Stimulated activated CD8-positive, alpha-beta memory T cell treated with anti-CD3 and anti-CD28 coated beads, Interleukin-4, amount 100 ng/mL, for 1 hour (primary cell): ENCODE results near the gene EEF2KMT.

ENCODE experiments used
- DNase-seq, 2 donors: peaks; one replicate each; pipeline ENCODE4 v3.0.0-alpha.2; 2020; ENCODE audit warnings: low read depth in 2 of 2, low spot score in 1 of 2

EEF2KMT gene

DNA sequence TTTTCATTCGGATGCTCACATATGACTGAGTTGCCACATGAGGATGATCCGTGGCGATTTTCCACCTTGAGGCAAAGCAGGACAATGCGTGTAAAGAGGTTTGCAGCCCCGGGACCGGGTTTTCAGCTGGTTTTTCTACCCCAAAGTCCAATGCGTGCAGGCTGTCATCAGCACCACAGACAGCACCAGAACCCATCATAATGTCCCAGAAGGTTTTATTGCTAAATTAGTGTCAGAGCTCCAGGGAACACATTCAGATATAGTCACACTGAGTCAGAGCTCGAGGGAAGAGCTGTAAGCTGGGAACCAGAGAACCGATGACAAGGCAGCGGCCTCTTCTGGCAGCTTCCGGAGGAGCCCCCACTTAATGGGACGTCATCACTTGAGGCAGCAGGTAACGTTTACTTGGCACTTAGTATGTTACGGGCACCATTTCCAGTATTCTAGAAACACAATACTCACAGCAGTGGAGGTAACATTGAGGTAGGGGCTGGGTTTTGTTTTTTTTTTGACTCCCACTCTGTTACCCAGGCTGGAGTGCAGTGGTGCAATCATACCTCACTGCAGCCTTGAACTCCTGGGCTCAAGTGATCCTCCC is 54.9 kb downstream of the EEF2KMT start:
- no peak for DNase-seq

DNA sequence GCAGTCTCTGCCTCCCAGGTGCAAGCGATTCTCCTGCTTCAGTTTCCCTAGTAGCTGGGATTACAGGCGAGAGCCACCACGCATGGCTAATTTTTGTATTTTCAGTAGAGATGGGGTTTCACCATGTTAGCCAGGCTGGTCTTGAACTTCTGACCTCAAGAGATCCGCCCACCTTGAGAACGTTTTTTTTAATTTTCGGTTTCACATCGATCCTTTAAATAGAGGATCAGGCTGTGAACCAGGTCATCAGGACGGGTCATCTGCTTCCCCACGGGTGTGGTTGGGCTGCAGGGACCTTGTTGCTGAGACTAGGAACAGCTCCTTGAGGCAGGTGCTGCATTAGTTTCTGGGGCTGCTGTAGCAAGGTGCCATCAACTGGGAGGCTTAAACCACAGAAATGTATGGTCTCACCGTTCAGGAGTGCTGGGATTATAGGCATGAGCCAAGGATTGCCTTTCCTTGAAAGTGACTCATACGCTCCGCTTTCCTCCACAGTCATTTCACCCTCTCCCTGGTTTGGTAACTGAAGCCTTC is 55.9 kb downstream of the EEF2KMT start:
- DNase-seq: no peak

- DNase-seq: no peak
Measured at GRCh38 chr16:5040451-5040850, 57.1 kb downstream of the EEF2KMT start.

DNA sequence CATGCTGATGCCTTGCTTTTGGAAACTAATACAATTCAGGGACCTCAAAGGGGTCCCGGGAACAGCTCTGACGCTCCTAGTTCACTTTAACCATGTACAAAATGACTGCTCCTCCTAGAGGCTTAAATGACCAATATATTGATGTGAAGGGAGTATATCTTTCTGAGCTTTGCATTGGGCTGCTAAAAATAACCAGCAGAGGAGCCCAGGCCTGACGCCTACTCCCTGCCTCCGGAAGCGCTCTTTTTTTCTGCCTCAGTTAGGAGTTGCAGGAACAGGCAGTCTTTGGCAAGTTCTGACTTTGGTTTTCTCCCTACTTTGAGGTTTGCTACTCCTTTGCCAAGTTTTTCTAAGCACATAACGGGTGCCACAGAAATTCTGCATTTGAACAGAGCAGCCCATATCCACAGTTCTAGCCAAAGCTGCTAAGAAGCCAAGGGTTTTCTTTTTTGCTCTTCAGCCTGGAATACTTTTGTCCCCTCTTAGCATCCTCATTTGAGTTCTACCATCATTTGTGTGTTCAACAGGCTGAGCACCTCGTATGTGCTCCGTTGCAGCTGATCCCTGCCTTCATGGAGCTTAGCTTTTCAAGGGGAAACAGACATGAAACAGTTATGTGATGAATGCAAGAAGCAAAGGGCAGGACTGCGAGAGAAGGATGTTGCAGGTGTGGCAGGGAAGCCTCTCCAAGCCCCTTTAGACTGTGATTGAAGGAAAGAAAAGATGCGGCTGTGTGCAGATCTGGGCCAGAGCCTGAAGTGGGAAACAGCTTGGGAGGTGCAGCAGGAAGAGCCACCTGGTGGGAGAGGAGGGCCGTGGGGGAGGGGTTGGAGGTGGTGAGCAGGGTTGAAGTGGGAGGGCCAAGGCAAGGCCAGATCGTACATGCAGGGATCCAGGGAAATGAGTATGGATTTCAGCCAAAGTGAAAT is 61.1 kb downstream of the EEF2KMT start:
- no peak for DNase-seq

GRCh38 chr16:5035909-5036227 is 61.7 kb downstream of the EEF2KMT start:
- DNase-seq: no peak
